Endodermal cell (in vitro differentiated cells): Measurements from ENCODE around the gene RIOK1. TPM values are rescaled to one million over a fixed set of nuclear protein-coding genes. Genes with fewer than 3 reads are reported as not detected.

Experiments used
- DNase-seq: peaks from one replicate; pipeline ENCODE4 v3.0.0-alpha.2; 2017
- H3K27ac ChIP-seq: 2 replicates; pipeline ENCODE4 v1.5.1; 2013; ENCODE audit warnings: mild to moderate bottlenecking, low read depth, low read length, moderate library complexity
- H3K27me3 ChIP-seq: 2 replicates; pipeline ENCODE4 v1.6.1; 2013; ENCODE audit warnings: mild to moderate bottlenecking, low read length, moderate library complexity; ENCODE audit not compliant: insufficient read depth, control insufficient read depth, poor library complexity, severe bottlenecking
- H3K36me3 ChIP-seq: 2 replicates; pipeline ENCODE4 v1.7.0; 2013; ENCODE audit warnings: mild to moderate bottlenecking, low read length, moderate library complexity; ENCODE audit not compliant: control insufficient read depth, insufficient read depth
- H3K4me1 ChIP-seq: one replicate; pipeline ENCODE4 v1.7.0; 2013; ENCODE audit warnings: low read length; ENCODE audit not compliant: control insufficient read depth, insufficient read depth
- H3K4me3 ChIP-seq: 2 replicates; pipeline ENCODE4 v1.5.1; 2013; ENCODE audit warnings: mild to moderate bottlenecking, low read length, moderate library complexity
- H3K9ac ChIP-seq: 2 replicates; pipeline ENCODE4 v1.6.1; 2013; ENCODE audit warnings: mild to moderate bottlenecking, low read length, moderate library complexity; ENCODE audit not compliant: poor library complexity, severe bottlenecking; ENCODE audit errors: extremely low read depth
- H3K9me3 ChIP-seq: 2 replicates; pipeline ENCODE4 v1.6.1; 2013; ENCODE audit warnings: mild to moderate bottlenecking, low read length, moderate library complexity; ENCODE audit not compliant: control insufficient read depth
- H3K27ac Mint-ChIP-seq: 2 replicates; pipeline ENCODE4 v1.8.0; 2020; ENCODE audit warnings: mixed read lengths
- H3K27me3 Mint-ChIP-seq: 2 replicates; pipeline ENCODE4 v1.8.0; 2021; ENCODE audit warnings: mild to moderate bottlenecking, mixed read lengths; ENCODE audit not compliant: insufficient read depth
- H3K36me3 Mint-ChIP-seq: 2 replicates; pipeline ENCODE4 v1.8.0; 2020; ENCODE audit warnings: low read depth, mixed read lengths
- H3K4me1 Mint-ChIP-seq: 2 replicates; pipeline ENCODE4 v1.8.0; 2020; ENCODE audit warnings: mixed read lengths
- H3K4me3 Mint-ChIP-seq: 2 replicates; pipeline ENCODE4 v1.8.0; 2020; ENCODE audit warnings: mild to moderate bottlenecking, moderate library complexity, mixed read lengths
- H3K9me3 Mint-ChIP-seq: 2 replicates; pipeline ENCODE4 v1.8.0; 2020; ENCODE audit warnings: mild to moderate bottlenecking, mixed read lengths
- WGBS, 2 experiments: methylation state at CpG; one replicate each; pipeline versions ENCODE4 v1.1.5 to v1.1.7; 2013; ENCODE audit warnings: missing lambda C conversion rate in 2 of 2, mixed read lengths in 1 of 2; ENCODE audit not compliant: insufficient coverage in 1 of 2, insufficient read length in 1 of 2; 5-methylcytosine and 5-hydroxymethylcytosine counted together
- total RNA-seq, 2 donors: library from RNA; stranded (reverse); fragmentation: NEBNext Ultra II Directional in 1 of 2; extraction: Animal tissue kit (Norgen Biotek cat#: 25700) in 1 of 2; gene quantifications; 2 replicates in 1 of 2; 3 replicates in 1 of 2; pipeline ENCODE4 v1.2.1, GENCODE V29; 2021
- TF ChIP-seq, protein P1 (sequence below): fragments of 200-600 bp; sonication (generic); conservative IDR thresholded peaks from 2 replicates; pipeline ENCODE4 v1.5.0; 2021; ENCODE audit warnings: antibody characterized with exemption, mild to moderate bottlenecking

Gene RIOK1
- total RNA-seq, 2 donors from 2014 or later: 17.7 to 20.3 TPM

- Mint-ChIP-seq H3K4me3 (no peak overlapping the region), H3K4me1 (peaks cover 7% of the 10 kb centered on the region), H3K36me3 (no peaks in the 10 kb centered on the region), H3K27me3 (no peaks in the 10 kb centered on the region), H3K9me3 (peaks cover 10% of the 10 kb centered on the region), H3K27ac (no peak overlapping the region)
- Histone ChIP-seq H3K9me3 (no peaks in the 10 kb centered on the region), H3K27me3 (no peaks in the 10 kb centered on the region), H3K9ac (no peak overlapping the region), H3K4me1 (peaks cover 3% of the 10 kb centered on the region), H3K36me3 (no peaks in the 10 kb centered on the region), H3K27ac (no peak overlapping the region), H3K4me3 (no peak overlapping the region)
- DNase-seq: peak; percentile 52
- whole genome bisulfite sequencing, 2 experiments: 96 to 97% methylated on average over 24 to 39 of the region's 39 CpGs
- TF ChIP-seq, protein P1, sequence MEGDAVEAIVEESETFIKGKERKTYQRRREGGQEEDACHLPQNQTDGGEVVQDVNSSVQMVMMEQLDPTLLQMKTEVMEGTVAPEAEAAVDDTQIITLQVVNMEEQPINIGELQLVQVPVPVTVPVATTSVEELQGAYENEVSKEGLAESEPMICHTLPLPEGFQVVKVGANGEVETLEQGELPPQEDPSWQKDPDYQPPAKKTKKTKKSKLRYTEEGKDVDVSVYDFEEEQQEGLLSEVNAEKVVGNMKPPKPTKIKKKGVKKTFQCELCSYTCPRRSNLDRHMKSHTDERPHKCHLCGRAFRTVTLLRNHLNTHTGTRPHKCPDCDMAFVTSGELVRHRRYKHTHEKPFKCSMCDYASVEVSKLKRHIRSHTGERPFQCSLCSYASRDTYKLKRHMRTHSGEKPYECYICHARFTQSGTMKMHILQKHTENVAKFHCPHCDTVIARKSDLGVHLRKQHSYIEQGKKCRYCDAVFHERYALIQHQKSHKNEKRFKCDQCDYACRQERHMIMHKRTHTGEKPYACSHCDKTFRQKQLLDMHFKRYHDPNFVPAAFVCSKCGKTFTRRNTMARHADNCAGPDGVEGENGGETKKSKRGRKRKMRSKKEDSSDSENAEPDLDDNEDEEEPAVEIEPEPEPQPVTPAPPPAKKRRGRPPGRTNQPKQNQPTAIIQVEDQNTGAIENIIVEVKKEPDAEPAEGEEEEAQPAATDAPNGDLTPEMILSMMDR: no peak
Measured at GRCh38 chr6:7425808-7426190, 36.2 kb downstream of the RIOK1 start.

DNA sequence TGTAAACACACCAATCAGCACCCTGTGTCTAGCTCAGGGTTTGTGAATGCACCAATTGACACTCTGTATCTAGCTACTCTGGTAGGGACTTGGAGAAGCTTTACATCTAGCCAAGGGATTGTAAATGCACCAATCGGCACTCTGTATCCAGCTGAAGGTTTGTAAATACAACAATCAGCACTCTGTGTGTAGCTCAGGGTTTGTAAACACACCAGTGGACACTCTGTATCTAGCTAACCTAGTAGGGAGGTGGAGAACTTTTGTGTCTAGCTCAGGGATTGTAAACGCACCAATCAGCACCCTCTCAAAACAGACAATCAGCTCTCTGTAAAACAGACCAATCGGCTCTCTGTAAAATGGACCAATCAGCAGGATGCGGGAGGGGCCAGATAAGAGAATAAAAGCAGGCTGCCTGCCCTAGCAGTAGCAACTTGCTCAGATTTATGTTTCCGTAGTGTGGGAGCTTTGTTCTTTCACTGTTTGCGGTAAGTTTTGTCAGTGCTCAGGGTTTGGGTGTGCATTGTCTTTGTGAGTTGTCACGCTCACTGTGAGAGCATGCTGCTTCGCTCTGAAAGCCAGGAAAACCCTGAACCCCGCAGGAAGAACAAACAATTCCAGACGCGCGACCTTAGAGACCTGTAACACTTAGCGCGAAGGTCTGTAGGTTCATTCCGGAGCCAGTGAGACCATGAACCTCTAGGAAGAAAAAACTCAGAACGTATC is 37.0 kb downstream of the RIOK1 start:
- TF ChIP-seq, protein P1: no peak
- peak overlapping the region; percentile 42 for H3K27ac ChIP-seq
- no peaks in the 10 kb centered on the region for H3K27me3 Mint-ChIP-seq
- H3K4me1 ChIP-seq: no peaks in the 10 kb centered on the region
- H3K4me3 ChIP-seq: no peak overlapping the region
- peak; percentile 54 for DNase-seq
- H3K9me3 Mint-ChIP-seq: peaks cover 10% of the 10 kb centered on the region
- H3K36me3 ChIP-seq: no peaks in the 10 kb centered on the region
- H3K4me1 Mint-ChIP-seq: peaks cover 5% of the 10 kb centered on the region
- 94 to 95% methylated on average over 14 to 16 of the region's 16 CpGs for WGBS, 2 experiments
- H3K4me3 Mint-ChIP-seq: no peak overlapping the region
- no peaks in the 10 kb centered on the region for H3K36me3 Mint-ChIP-seq
- no peak overlapping the region for H3K27ac Mint-ChIP-seq
- H3K9me3 ChIP-seq: no peaks in the 10 kb centered on the region
- no peaks in the 10 kb centered on the region for H3K27me3 ChIP-seq
- H3K9ac ChIP-seq: no peak overlapping the region

GRCh38 chr6:7431313-7431673 is 41.7 kb downstream of the RIOK1 start:
- Histone ChIP-seq H3K4me1 (no peaks in the 10 kb centered on the region), H3K4me3 (no peak overlapping the region), H3K9ac (no peak overlapping the region), H3K36me3 (no peaks in the 10 kb centered on the region), H3K27ac (no peak overlapping the region), H3K9me3 (no peaks in the 10 kb centered on the region), H3K27me3 (no peaks in the 10 kb centered on the region)
- no peaks in the 10 kb centered on the region for H3K27me3 Mint-ChIP-seq
- H3K4me1 Mint-ChIP-seq: peaks cover 16% of the 10 kb centered on the region
- TF ChIP-seq, protein P1: no peak
- peaks cover 6% of the 10 kb centered on the region for H3K9me3 Mint-ChIP-seq
- H3K4me3 Mint-ChIP-seq: no peak overlapping the region
- H3K27ac Mint-ChIP-seq: no peak overlapping the region
- 93 to 98% methylated on average over 8 of the region's 8 CpGs for WGBS, 2 experiments
- DNase-seq: no peak
- H3K36me3 Mint-ChIP-seq: no peaks in the 10 kb centered on the region
